Astrocyte of the hippocampus (primary cell): Measurements from ENCODE around the gene IDUA.

Experiments
- DNase-seq: peaks from one replicate; pipeline ENCODE4 v3.0.0; 2011; ENCODE audit warnings: low read depth, low spot score

The IDUA gene

DNA sequence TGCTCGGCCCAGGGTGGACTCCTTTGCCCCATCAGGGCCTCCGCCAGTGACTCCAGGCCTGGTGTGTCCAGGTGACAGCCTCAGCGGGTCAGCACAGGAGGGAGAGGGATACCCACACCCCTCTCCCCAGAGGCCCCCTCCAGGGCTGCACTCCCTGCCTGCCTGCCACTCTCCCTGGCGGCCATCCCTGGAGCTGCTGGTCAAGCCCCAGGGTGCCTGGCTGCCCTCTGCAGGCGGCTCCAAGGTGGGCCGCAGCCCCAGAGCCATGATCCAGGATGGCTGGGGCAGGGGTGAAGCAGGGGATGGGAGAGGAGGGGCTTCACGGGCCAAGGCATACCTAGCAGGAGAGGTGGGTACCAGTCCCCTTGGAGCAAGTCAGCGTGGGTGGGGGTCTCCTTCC is 28.3 kb downstream of the IDUA start:
- peak; percentile 73 for DNase-seq

DNA sequence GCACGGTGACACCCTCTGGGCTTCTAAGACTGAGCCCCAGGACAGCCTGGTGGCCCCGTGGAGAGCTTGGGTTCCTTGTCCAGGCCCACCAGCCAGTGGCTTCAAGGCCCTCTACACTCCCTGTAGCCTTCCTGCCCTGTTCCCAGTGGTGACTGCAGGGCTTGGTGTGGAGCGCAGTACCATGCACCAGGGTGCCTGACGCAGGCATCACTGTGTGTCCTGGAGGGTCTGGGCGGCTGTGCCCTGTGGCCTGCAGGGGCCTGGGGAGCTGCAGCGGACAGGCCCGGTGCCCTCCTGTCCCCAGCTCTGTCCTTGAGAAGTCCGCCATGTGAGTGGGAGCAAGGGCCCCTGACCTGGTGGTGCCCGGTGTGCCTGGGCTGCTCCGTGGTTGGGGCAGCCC is 28.9 kb downstream of the IDUA start:
- no peak for DNase-seq

DNA sequence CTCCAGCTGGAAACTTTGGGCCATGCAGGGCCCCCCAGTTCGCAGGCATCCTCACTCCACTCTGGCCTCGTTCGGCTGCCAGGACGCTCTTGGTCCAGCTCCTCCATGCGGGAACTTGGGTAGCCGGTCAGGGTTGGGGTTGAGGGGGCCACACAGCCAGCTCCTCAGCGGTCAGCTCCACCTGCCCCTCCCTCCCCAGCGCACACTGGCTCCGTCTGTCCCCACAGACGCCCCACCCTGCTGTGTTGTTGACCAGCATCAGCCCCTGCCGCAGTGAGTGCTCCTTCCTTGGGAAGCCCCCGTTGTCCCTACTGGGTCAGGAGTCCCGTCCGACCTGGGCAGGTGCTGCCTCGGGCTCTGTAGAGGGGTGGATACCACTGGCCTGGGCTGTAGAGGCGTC is 30.4 kb downstream of the IDUA start:
- no peak for DNase-seq

DNA sequence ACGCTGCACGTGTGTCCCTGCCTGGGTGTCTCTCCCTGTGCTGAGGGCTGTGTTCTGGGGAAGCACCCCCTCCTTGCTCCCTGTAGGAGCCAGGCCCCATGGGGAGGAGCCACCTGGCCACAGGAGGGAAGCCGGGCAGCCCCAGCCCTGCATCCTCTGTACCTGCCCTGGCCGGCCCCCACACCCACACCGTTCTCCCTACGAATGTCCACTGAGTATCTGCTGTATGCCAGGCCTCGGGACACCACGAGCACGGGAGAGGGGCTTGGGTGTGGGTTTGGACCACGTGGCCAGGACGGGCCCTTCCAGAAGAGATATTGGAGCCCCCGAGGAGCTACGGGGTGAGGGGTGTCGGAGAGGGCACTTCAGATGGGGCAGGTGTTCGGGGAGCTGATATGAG is 30.9 kb downstream of the IDUA start:
- DNase-seq: no peak

DNA sequence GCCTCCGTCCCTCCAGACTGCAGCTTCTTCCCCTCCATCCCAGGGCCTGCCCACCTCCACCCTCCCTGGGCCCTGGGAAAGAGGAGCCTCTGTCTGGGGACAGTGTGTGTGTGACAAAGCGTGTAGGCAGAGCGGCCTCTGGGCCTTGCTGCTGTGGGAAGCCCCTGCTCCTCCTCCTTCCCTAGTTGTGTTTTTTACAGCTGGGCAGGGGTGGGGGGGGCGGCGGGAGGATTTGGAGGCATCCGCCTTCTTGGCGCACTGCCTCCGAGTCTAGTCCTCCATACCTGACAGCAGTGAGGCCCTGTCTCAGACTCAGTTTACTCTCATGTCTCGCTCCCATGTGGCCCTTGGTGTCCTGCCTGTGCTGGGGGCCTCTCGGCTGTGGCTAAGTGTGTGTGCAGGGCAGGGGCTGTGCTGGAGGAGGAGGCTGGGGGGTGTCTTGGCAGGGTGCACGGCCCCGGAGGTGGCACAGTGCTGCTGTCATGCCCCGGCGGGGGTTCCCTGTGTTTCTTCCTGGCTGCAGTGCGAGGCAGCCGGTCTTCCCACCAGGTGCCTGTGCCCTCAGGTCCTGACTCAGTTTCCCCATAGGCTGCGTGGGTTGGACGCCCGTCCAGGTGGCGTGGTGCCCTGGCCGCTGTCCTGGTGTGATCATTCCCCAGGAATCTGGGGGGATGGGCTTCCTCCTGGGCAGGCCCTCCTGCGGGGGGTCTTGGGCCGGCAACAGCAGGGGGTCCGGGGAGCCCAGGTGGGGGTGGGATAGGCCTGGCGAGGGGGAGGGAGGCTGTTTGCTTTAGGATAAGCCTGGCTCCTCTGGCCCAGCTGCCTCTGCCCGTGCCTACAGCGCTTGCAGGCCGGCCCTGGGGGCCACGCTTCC is 31.5 kb downstream of the IDUA start:
- peak; percentile 58 for DNase-seq

DNA sequence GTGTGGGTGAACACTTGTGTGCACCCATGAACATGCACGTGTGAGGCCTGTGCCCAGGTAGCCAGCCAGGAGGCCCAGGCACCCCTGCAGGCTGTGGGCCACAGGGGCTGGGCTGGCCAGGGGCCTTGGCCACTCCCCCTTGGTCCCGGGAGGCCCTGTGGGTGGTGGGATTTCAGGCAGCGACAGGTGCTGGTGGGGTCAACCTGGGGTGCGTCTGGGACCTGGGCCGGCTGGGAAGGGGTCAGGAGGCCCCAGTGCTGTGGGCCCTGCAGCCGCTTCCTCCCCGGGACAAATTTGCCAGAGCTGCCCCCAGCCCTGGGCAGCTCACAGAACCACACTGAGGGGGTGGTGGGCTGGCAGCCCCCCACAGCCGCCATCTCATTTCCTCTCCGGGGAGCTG is 32.5 kb downstream of the IDUA start:
- DNase-seq: no peak

DNA sequence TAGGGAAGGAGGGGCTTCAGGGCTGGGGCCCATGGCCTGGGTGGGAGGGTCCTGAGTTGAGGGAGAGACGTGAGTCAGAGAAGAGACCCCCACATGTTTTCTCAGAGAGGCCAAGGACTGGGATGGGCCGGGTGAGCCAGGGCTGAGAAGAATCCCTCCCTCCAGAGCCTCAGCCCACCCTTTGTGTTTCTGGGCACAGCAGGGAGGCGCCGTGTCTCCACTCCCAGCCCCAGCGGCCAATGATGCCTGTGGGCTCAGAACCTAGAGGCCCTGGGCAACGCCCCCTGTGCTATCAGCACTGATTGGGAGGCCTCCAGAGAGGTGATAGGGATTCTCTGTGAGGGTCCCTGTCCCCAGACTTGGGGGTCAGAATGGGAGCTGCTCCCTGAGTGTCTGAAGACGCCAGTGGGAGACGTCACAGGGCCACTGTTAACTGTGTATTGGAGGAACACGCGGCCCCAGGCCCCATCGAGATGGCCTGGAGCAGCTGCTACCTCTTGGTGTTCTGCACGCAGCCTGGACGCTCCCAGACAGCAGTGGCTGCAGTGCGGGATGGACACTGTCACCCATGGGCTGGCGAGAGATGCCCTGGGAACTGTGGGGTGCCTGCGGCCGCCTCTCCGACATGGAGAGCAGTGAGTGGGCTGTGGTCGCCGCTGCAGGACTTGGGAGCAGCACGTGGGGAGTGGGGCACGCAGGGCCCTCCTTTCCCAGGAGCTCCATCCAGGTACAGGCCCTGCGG is 33.1 kb downstream of the IDUA start:
- peak; percentile 52 for DNase-seq

DNA sequence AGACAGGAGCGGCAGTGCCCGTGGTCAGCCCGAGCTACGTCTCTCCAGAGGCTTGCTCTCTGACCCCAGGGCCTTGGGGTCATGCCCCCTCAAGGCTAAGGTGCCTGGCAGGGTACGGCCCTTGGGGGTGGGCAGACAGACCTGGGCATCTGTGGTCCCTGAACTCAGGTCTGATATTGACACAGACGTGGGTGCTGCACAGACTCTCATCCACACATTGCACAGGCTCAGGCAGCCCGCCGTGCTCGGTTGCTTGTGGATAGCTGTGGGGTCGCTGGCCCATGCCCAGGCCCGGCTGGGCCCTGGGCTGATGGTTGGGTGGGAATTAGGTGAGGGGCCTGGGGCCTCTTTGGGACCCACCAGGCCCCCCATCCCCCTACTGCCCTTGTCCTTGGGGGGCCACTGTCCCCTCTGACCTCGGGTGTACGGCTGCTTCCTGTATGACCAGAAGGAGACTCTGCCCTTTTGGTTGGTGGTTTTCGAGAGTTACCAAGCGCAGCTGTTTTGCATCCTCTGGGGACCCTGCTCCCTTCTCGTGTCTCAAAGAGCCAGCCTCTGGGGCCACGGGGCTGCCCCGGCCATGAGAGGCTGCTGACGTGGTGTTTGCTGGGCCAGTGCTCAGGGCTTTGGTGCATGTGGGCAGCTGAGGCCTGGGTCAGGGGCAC is 34.7 kb downstream of the IDUA start:
- DNase-seq: no peak

DNA sequence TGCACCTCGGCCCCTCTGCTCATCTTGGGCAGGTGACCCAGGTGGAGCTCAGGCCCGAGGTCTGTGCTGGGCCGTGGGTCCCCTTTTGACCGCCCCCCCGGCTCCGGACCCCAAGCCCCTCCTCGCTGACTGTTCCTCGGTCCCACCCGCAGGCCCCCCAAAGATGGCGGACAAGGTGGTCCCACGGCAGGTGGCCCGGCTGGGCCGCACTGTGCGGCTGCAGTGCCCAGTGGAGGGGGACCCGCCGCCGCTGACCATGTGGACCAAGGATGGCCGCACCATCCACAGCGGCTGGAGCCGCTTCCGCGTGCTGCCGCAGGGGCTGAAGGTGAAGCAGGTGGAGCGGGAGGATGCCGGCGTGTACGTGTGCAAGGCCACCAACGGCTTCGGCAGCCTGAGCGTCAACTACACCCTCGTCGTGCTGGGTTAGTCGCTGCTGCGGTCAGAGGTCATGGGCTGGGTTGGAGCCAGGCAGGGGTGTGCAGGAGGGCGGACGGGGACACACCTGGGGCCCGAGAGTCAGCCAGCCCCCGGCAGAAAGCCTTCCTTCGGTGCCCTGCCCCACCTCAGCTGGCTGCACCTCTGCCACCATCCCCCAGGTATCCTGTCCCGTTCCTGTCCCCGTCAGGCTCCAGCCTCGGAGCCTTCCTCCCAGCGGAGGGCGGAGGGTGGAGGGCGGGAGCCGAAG is 35.4 kb downstream of the IDUA start:
- no peak for DNase-seq

DNA sequence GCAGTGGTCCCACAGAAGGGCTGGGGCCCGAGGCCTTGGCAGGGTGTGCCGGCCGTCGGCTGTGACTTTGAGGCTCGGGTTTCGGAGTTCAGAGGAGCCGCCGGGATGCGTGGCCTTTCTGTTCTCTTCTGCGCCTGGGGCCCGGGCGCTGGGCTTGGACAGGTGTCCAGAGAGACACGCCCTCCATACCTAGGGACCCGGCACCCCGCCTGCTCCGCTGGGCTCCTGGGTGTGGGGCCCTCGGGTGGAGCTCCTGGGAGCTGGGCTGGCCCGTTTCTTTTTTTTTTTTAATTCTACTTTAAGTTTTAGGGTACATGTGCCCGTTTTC is 35.9 kb downstream of the IDUA start:
- no peak for DNase-seq

DNA sequence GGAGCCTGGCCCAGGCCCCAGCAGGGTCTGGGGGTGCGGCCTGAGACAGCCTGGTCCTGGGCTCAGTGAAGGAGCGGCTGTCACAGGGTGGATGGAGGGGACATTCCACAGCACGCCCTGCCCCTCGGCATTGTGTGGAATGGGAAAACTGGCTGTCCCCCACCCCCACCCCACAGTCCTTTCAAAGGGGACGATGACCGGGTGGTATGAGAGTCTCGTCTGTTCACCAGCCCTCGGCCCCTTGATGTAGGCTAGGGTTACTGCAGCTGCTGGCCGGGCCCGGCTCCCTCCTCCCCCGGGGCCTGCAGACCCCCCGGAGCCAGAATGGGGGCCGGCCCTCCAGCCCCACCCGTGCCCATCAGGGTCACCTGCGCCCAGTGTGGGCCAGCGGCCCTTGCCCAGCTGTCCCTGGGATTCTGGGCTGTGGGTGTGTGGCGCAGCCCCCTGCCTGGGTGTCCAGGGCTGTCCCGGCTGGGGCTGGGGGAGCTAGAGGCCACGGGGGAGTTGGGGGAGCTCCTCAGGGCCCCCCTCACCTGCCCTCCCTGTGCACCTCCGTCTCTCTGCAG is 36.3 kb downstream of the IDUA start:
- DNase-seq: no peak

DNA sequence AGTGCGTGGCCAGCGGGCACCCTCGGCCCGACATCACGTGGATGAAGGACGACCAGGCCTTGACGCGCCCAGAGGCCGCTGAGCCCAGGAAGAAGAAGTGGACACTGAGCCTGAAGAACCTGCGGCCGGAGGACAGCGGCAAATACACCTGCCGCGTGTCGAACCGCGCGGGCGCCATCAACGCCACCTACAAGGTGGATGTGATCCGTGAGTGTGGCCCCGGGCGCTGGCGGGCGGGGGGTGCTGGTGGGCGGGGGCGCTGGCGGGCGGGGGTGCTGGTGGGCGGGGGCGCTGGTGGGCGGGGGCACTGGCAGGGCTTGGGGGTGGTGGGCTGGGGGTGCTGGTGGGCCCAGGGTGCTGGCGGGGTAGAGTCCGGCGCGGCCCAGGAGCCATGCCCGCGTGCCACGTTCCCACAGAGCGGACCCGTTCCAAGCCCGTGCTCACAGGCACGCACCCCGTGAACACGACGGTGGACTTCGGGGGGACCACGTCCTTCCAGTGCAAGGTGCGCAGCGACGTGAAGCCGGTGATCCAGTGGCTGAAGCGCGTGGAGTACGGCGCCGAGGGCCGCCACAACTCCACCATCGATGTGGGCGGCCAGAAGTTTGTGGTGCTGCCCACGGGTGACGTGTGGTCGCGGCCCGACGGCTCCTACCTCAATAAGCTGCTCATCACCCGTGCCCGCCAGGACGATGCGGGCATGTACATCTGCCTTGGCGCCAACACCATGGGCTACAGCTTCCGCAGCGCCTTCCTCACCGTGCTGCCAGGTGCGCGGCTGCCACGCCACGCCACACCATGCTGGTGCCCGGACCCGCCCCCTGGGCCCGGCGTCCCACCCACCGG is 37.3 kb downstream of the IDUA start:
- DNase-seq: no peak

DNA sequence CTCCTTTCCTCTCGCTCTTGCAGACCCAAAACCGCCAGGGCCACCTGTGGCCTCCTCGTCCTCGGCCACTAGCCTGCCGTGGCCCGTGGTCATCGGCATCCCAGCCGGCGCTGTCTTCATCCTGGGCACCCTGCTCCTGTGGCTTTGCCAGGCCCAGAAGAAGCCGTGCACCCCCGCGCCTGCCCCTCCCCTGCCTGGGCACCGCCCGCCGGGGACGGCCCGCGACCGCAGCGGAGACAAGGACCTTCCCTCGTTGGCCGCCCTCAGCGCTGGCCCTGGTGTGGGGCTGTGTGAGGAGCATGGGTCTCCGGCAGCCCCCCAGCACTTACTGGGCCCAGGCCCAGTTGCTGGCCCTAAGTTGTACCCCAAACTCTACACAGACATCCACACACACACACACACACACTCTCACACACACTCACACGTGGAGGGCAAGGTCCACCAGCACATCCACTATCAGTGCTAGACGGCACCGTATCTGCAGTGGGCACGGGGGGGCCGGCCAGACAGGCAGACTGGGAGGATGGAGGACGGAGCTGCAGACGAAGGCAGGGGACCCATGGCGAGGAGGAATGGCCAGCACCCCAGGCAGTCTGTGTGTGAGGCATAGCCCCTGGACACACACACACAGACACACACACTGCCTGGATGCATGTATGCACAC is 38.2 kb downstream of the IDUA start:
- no peak for DNase-seq

DNA sequence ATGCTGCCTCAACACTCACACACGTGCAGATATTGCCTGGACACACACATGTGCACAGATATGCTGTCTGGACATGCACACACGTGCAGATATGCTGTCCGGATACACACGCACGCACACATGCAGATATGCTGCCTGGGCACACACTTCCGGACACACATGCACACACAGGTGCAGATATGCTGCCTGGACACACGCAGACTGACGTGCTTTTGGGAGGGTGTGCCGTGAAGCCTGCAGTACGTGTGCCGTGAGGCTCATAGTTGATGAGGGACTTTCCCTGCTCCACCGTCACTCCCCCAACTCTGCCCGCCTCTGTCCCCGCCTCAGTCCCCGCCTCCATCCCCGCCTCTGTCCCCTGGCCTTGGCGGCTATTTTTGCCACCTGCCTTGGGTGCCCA is 39.3 kb downstream of the IDUA start:
- DNase-seq: no peak

DNA sequence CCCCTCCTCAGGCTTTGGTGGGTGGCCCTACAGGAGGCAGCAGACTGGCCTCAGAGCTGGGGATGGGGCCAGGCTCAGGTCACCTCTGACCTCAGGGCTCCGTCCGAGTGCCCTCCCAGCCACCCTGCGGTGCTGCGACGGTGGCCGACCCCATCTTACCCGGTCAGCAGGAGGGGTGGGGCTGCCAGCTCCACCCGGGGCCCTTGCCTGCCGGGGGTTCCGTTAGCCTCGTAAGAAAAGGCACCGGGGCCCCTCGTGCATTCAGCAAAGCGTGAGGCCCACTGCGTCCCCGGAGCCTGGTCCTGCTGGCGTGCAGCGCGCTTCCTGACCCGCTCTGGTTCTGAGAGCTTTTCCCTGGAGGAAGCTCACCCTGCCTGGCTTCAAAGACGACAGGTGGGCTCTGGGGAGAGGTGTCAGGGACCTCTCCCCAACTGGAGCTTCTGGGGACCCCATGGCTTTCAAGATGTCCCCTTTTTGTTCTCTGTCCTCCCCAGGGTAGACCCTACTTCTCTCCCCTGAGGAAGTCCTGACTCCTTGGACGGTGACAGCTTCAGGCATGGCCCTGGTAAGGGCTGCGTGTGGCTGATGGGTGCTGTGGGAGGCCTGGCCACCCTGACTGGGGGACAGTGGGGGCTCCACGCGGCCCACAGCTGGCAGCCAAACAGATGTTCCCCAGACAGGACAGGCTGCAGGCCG is 40.5 kb downstream of the IDUA start:
- no peak for DNase-seq

DNA sequence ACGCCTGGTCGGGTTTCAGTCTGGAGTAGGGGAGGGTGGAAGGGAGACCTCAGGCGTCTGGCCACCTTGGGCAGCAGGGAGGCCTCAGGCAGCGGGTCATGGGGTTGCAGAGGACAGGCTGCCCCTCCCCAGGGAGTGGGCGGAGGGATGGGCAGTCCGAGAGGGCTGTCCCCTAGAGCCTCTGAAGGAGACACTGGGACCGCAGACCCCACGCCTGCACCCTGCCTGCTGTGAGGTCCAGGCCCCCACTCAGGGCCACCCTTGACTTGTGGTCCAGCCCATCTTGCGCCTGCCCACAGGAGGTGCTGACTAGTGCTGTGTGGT is 41.0 kb downstream of the IDUA start:
- DNase-seq: peak; percentile 27

DNA sequence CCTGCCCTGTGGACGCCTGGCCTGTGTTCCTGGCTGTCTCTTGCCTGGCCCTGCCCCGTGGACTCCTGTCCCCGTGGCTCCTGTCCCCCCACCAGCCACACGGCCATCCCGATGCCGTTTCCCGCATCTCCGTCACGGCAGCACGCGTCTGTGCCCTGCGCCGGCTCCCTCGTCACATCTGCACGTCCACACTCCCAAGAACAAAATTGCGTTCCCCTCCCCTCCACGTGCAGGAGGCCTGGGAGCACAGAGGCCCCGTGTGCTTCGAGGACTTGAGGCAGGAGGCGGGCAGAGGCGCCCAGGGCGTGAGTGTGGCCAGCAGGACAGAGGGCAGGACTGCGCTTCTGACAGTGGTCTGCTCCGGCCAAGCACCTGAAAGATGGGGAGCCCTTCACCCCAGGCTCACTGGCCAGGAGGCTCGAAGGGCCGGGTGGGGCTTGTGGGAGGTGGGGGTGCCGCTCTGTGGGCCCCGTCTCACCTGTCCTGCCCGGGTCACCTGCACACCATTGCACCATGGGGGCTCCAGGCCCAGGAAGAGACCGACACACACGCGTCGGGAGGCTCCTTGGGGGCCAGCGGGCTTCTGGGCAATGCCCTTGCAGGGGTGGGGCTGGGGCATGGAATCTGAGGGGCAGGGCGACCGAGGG is 41.9 kb downstream of the IDUA start:
- peak; percentile 21 for DNase-seq

DNA sequence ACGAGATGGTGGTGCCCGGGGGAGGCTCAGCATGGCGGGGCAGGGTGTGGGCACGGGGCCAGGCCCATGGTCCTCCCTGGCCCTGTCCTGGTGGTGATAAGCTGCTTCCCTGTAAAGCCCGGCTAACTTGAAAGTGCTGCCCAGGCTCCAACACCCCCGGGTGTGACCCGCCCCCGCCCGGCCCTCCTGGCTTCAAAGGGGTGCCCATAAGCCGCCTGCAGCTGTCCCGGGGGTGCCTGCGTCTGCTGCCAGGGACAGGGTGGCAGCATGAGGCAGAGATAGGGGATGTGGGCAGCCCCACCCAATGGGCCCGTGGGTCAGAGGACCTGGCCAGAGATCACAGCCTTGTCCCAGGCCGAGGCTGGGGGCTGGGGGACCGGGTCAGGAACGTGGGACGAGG is 42.7 kb downstream of the IDUA start:
- peak; percentile 26 for DNase-seq

DNA sequence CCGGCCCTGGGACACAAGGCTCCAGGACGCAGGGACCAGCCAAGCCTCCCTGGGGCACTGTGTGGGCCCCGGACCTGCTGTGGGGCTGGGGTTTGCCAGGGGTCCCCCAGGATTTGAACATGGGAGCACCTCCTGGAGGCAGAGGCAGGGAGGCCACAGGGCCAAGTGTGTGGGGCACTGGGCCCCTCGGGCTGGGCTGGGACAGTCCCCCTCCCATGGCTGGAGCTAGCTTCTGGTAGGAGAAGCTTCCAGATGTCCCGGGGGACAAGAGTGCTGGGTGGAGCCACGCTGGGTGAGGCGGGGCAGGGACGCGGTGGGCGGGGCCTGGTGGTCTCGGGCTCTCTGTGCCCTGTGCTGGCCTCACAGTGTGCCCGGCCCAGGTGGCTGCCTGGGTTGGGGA is 43.2 kb downstream of the IDUA start:
- peak; percentile 29 for DNase-seq
